Measurements from ENCODE around the gene LIN28A.
"Not testable (repeated sequence)": the region's sequence is repeated elsewhere in the genome, so short reads cannot be mapped to it uniquely, and the experiment has no call there.

LIN28A gene

DNA sequence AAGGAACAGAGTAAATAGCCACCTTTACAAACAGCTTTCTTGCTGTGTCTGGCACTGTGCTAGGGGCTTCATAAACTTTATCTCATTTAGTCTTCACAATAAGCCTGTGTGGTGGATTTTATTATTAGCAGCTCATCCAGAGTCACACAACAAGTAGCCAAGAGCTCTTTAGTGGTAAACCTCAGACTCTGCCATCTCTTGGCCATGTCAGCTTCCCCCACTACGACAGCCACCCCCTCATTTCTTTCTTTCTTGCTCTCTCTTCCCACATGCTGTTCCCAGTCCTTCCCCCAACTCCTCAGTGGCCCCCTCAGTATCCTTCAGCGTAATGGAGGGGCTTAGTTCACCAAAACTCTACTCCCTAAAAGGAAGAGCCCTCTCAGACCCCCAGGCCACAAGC, 36.8 kb upstream of the LIN28A start:
- POLR2A ChIA-PET = no interaction called here
- CTCF ChIA-PET = interaction anchor here (0.8 to 1.9 kb wide), 2 partner anchors 10 to 44 kb away, joined by 5 to 14 read pairs; no protein-coding TSS in a partner anchor
- no peak for TF ChIP-seq BHLHE40 (IDR thresholded peaks at IDR 0.05; ENCODE audit: borderline replicate concordance)
- TF ChIP-seq L3MBTL2 (conservative IDR thresholded peaks at IDR 0.05) = no peak
- TF ChIP-seq, protein P1, sequence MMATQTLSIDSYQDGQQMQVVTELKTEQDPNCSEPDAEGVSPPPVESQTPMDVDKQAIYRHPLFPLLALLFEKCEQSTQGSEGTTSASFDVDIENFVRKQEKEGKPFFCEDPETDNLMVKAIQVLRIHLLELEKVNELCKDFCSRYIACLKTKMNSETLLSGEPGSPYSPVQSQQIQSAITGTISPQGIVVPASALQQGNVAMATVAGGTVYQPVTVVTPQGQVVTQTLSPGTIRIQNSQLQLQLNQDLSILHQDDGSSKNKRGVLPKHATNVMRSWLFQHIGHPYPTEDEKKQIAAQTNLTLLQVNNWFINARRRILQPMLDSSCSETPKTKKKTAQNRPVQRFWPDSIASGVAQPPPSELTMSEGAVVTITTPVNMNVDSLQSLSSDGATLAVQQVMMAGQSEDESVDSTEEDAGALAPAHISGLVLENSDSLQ (IDR thresholded peaks at IDR 0.05) = no peak
- no peak for TF ChIP-seq FOXK2 (IDR thresholded peaks at IDR 0.05)
- no peak for TF ChIP-seq TARDBP (IDR thresholded peaks at IDR 0.05)
- no peak for TF ChIP-seq SP1 (IDR thresholded peaks at IDR 0.05)
- TF ChIP-seq HDGF (IDR thresholded peaks at IDR 0.05; ENCODE audit: borderline replicate concordance) = no peak
- TF ChIP-seq SUZ12 (IDR thresholded peaks at IDR 0.05) = no peak
- no peak for TF ChIP-seq CTBP1 (IDR thresholded peaks at IDR 0.05; ENCODE audit: borderline replicate concordance)
- TF ChIP-seq NFRKB (IDR thresholded peaks at IDR 0.05) = no peak
- no peak for TF ChIP-seq ELF4 (IDR thresholded peaks at IDR 0.05)
- TF ChIP-seq ZNF384 (IDR thresholded peaks at IDR 0.05) = no peak
- no peak for TF ChIP-seq LEF1 (IDR thresholded peaks at IDR 0.05; ENCODE audit: borderline replicate concordance)
- TF ChIP-seq FOXM1 (IDR thresholded peaks at IDR 0.05; ENCODE audit: borderline replicate concordance) = no peak
- no peak for TF ChIP-seq FOXA1 (IDR thresholded peaks at IDR 0.05)
- TF ChIP-seq ARNT (IDR thresholded peaks at IDR 0.05) = no peak
- DNase-seq (ENCODE audit: extremely low spot score) = no peak

DNA sequence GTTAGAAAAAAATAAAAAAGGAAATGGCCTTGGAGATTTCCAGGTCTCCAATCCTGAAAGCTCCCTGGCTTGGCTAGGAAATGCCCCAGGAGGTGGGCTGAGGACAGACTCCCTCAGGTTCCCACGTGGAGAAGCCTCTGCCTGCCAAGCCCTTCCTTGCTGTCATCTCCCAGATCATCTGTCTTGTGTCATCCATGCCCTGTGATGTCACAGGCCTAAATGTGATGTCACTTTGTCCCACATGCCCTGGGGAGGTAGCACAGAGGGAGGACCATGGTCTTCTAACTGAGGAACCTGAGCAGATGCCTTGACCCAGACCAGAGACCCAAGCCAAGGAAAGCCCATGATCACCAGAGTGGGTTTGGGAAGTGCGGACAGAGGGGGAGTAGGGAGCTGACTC, 36.3 kb upstream of the LIN28A start:
- CTCF ChIA-PET = interaction anchor here (0.5 to 1.9 kb wide), 2 partner anchors 10 to 14 kb away, joined by 3 to 14 read pairs; no protein-coding TSS in a partner anchor
- POLR2A ChIA-PET; DNase-seq (ENCODE audit: extremely low spot score): not testable (repeated sequence)

DNA sequence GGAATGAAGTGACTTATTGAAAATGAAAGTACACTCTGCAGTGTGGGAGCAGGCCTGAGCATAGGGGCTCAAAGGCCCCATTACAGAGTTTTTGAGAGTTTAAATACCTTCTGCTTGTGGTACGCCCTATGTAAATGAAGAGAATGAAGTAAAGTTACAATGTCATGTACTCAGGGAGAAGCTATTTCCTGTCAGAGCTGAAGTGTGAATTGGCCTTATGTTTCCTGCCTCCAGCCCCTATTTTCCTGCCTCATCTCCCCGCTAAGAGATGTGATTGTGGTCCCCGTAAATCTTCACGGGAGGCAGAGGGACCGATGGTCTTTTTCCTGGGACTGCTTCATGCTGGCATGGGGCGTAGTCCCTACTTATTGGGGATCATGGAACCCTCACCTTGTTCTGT, 35.5 kb upstream of the LIN28A start:
- DNase-seq (ENCODE audit: extremely low spot score) = no peak
- POLR2A ChIA-PET = no interaction called here
- no peak for TF ChIP-seq LEF1 (IDR thresholded peaks at IDR 0.05; ENCODE audit: borderline replicate concordance)
- no peak for TF ChIP-seq BHLHE40 (IDR thresholded peaks at IDR 0.05; ENCODE audit: borderline replicate concordance)
- no peak for TF ChIP-seq TARDBP (IDR thresholded peaks at IDR 0.05)
- no peak for TF ChIP-seq SP1 (IDR thresholded peaks at IDR 0.05)
- no peak for TF ChIP-seq ARNT (IDR thresholded peaks at IDR 0.05)
- no peak for TF ChIP-seq HDGF (IDR thresholded peaks at IDR 0.05; ENCODE audit: borderline replicate concordance)
- TF ChIP-seq FOXK2 (IDR thresholded peaks at IDR 0.05) = no peak
- TF ChIP-seq, protein P1 (IDR thresholded peaks at IDR 0.05) = no peak
- CTCF ChIA-PET = interaction anchor here (0.5 to 1.1 kb wide), 2 partner anchors 11 to 15 kb away, joined by 3 read pairs; no protein-coding TSS in a partner anchor

DNA sequence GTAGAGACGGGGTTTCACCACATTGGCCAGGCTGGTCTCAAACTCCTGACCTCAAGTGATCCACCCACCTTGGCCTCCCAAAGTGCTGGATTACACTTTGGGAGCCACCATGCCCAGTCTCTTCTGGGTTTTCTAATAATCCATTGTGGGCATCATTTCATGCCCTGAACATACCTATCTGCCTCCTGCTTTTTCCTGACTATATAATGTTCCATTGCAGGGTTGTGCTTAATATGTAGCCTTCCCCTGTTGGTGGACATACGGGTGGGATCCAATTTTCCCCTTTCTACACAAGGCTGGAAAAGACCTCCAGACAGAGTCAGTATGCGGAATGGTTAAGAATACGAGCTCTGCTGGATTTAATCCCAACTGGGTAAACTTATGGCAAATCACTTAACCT, 34.6 kb upstream of the LIN28A start:
- DNase-seq (ENCODE audit: extremely low spot score) = no peak
- POLR2A ChIA-PET = no interaction called here
- no peak for TF ChIP-seq BHLHE40 (IDR thresholded peaks at IDR 0.05; ENCODE audit: borderline replicate concordance)
- no peak for TF ChIP-seq ELF4 (IDR thresholded peaks at IDR 0.05)
- no peak for TF ChIP-seq SUZ12 (IDR thresholded peaks at IDR 0.05)
- TF ChIP-seq FOXK2 (IDR thresholded peaks at IDR 0.05) = no peak
- no peak for TF ChIP-seq SP1 (IDR thresholded peaks at IDR 0.05)
- no peak for TF ChIP-seq FOXM1 (IDR thresholded peaks at IDR 0.05; ENCODE audit: borderline replicate concordance)
- no peak for TF ChIP-seq NFRKB (IDR thresholded peaks at IDR 0.05)
- TF ChIP-seq CTBP1 (IDR thresholded peaks at IDR 0.05; ENCODE audit: borderline replicate concordance) = no peak
- TF ChIP-seq FOXA1 (IDR thresholded peaks at IDR 0.05) = no peak
- TF ChIP-seq L3MBTL2 (conservative IDR thresholded peaks at IDR 0.05) = no peak
- TF ChIP-seq, protein P1 (IDR thresholded peaks at IDR 0.05) = no peak
- no peak for TF ChIP-seq ZNF384 (IDR thresholded peaks at IDR 0.05)
- CTCF ChIA-PET = interaction anchor here (1.1 kb wide), 1 partner anchor 12 kb away, joined by 3 read pairs; no protein-coding TSS in a partner anchor

DNA sequence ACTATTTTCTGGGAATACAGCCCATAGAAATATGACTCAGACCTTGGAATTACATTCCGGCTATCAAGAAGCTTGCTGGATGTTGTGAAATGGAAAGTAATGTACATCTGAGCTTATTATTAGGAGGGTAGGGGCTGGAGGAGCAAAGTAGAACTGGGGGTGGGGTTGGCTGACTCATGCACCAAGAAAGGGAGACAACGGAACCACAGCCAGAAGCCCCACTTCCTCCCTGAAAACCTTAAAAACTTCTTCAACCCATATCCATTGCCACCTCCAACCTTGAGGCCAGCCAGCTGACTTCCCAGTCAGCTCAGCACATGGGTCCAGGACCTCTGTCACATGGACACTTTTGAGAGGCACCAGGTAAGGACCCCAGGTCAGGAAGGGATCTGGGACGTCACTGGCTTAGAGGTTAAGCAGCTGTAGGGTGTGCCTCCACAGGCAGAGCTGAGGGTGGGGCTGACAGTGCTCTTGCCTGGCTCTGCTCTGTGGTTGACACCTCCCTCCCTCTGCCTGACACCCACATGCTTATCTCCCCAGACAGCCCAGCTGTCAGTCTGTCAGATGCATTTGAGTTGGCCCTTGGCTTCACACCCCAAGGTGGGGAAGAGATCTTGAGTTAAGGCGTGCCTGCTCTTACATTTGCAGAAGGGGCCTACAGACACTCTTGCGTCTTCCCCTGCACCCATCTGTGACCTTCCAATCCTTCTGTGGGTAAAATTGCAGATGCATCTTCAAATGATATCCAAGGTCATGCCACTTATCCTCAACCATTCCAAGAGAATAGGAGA, 32.3 kb upstream of the LIN28A start:
- CTCF ChIA-PET = interaction anchor here (2.8 kb wide), 1 partner anchor 14 kb away, joined by 9 read pairs; no protein-coding TSS in a partner anchor
- POLR2A ChIA-PET = interaction anchor here (0.7 kb wide), 1 partner anchor 103 kb away, joined by 3 read pairs; no protein-coding TSS in a partner anchor

More for the DNA sequence above, 32.3 kb upstream of the LIN28A start:
- TF ChIP-seq, protein P1 (IDR thresholded peaks at IDR 0.05) = no peak
- TF ChIP-seq ELF4 (IDR thresholded peaks at IDR 0.05) (no peak), TARDBP (IDR thresholded peaks at IDR 0.05) (no peak), L3MBTL2 (conservative IDR thresholded peaks at IDR 0.05) (no peak), CTBP1 (IDR thresholded peaks at IDR 0.05; ENCODE audit: borderline replicate concordance) (no peak), ZNF384 (IDR thresholded peaks at IDR 0.05) (no peak), NFRKB (IDR thresholded peaks at IDR 0.05) (no peak), BHLHE40 (IDR thresholded peaks at IDR 0.05; ENCODE audit: borderline replicate concordance) (no peak), ARNT (IDR thresholded peaks at IDR 0.05) (no peak), SP1 (IDR thresholded peaks at IDR 0.05) (no peak), LEF1 (IDR thresholded peaks at IDR 0.05; ENCODE audit: borderline replicate concordance) (no peak), HDGF (IDR thresholded peaks at IDR 0.05; ENCODE audit: borderline replicate concordance) (no peak), SUZ12 (IDR thresholded peaks at IDR 0.05) (no peak), FOXA1 (IDR thresholded peaks at IDR 0.05) (no peak), FOXK2 (IDR thresholded peaks at IDR 0.05) (no peak), FOXM1 (IDR thresholded peaks at IDR 0.05; ENCODE audit: borderline replicate concordance) (no peak)
- DNase-seq (ENCODE audit: extremely low spot score) = no peak
